ENCODE results near the gene TTC31.
A peak's percentile ranks its signal among the peaks of the same experiment; 100 is the strongest.

TTC31 gene

DNA sequence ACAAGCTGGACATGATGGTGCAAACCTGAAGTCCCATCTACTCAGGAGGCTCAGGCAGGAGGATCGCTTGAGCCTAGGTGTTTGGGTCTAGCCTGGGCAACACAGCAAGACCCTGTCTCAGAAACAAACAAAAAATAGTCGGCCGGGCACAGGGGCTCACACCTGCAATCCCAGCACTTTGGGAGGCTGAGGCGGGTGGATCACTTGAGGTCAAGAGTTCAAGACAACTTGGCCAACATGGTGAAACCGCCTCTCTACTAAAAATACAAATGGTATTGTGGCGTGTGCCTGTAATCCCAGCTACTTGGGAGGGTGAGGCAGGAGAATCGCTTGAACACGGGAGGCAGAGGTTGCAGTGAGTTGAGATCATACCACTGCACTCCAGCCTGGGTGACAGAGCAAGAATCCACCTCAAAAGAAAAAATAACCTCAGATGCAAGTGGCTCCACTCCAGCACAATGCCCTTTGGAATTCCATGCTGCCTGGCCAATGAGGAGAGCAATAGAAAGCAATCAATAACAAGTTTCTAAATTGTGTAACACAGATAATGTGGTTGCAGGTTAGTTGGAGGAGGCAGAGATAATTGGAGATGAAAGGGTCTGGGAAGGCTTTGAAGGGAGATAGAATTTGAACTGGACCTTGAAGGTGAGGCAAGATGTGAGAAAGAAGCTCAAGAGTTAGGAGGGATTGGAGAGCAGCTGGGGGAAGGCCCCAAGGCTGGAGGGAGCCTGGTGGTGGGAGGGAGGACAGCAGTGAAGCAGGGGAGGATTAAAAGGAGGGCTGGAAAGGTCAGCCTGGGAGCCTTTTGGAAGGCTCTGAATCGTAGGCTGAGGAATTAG is 6.0 kb downstream of the TTC31 start:
- no peak for DNase-seq (ENCODE audit: low read depth)

- no peak for DNase-seq (ENCODE audit: low read depth)
Measured at GRCh38 chr2:74489906-74490305, 7.0 kb downstream of the TTC31 start.

DNA sequence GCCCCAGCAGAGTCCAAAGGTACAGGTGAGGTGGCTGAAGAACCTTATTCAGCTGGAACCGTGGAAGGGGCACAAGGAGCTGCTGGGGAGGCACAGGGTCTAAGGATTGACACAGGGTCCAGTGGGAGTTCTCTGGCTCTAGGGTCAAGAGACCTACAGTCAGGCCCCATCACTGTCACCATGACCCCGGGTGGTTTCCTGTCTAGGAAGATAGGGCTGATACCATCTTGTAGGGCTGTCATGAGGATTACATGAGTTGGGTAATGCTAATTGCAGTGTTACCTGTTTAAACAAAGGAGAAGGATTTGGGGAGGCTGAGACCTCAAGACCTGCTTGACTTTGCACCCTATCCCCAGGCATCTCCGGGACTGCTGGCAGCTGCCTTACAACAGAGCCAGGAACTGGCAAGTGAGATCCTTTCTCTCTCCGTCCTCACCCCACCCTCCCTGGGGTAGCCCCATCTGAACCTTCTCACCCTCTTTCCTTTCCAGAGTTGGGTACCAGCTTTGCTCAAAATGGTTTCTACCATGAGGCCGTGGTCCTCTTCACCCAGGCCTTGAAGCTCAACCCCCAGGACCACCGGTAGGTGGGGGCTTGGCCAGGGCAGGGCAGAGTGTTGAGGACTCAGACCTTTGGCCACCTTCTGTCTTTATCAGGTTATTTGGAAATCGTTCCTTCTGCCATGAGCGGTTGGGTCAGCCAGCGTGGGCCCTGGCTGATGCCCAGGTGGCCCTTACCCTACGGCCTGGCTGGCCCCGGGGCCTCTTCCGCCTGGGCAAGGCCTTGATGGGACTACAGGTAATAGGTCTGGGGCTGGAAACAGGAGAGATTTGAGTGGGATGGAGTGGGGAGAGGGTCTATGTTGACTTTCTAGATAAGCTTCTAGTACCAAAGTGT is 9.0 kb downstream of the TTC31 start:
- no peak for DNase-seq (ENCODE audit: low read depth)

- DNase-seq (ENCODE audit: low read depth): no peak
Measured at GRCh38 chr2:74493546-74493945, 10.7 kb downstream of the TTC31 start.

- DNase-seq (ENCODE audit: low read depth): no peak
Measured at GRCh38 chr2:74495440-74495839, 12.6 kb downstream of the TTC31 start.

GRCh38 chr2:74496997-74497776 is 14.3 kb downstream of the TTC31 start:
- DNase-seq (ENCODE audit: low read depth): no peak

DNA sequence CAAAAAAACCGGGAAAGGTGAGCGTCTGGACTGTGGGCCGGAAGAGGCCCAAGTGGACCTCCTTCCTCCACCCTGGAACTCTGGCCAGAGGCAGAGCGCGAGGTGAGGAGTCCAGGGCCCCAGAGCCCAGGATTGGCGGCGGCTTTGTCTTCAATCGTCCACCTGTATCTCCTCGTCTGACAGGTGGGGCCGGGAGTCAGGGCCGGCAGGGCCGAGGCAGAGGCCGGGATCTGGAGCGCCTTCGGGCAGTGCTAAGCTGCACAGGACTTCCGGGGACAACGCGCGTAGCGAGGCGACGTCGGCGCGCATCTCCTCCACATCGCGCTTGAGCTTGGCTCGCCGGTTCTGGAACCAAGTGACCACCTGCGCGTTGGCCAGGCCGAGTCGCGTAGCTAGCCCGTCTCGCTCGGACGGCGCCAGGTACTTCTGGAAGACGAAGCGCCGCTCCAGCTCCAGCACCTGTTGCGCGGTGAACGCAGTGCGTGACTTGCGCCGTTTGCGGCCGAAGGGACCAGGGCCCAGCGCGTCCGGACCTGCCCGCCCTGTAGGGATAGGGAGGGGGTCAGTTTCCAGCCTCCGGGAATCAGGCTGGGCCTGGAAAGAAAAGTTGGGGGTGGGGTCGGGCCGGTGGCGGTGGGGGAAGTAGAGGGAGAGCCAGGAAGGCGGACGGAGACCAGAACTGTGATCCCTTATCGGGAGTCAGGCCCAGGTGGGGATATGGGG is 15.1 kb downstream of the TTC31 start:
- DNase-seq (ENCODE audit: low read depth): no peak

- no peak for DNase-seq (ENCODE audit: low read depth)
Measured at GRCh38 chr2:74498500-74499266, 15.8 kb downstream of the TTC31 start.

DNA sequence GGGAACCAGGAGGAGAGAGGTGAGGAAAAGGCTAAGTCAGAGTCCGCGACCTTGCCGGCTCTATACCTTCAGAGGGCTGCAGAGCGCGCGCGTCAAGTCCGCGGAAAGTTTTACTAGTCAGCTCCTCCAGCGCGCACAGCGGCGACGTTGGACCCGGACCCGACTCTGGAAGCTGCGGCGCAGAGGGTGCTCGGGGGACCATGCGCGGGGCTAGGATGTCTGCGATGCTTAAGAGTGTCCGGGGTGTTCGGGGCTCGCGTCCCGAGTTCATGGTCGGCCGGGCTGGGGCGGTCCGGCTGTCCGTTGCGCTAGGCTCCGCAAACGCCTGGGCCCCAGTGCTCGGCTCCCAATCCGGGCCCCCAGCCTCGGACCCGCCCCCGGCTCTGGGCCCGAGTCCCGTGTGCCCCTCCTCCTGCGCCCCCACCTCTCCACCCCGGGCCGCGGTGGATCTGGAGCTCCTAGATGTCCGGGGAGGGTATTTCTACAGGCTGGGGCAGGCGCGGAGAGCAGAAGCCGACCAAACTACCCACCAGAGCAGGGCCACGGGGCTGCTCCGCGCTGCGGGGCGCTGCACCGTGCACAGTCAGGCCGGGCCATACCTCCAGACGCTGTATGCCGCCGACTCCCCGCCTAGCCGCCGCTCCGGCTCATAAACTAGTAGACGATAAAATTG is 16.5 kb downstream of the TTC31 start, which contains the start of gene LBX2:
LBX2 (minus strand) TSS at position 337 of the 673 bp plus-strand sequence; CDS start at position 271, 66 bp downstream.
- no peak for DNase-seq (ENCODE audit: low read depth)

GRCh38 chr2:74499940-74500577 is 17.2 kb downstream of the TTC31 start:
- no peak for DNase-seq (ENCODE audit: low read depth)

DNA sequence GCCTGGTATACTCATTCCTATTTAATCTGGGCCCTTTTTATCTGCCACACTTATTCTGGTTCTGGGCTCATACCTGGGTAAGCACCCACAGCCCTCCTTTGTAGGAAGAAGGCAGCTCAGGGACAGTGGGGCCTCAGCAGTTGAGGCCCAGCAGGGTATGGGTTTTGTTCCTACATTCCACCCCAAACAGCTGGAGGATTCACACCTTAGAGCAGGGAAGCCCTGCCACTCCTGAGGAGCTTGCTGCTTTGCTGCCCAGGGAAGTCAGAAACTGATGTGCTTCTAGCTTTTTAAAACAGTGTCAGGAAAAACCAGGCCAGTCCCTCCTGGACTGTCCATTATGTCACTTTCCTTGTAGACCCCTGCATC is 17.7 kb downstream of the TTC31 start:
- no peak for DNase-seq (ENCODE audit: low read depth)

DNA sequence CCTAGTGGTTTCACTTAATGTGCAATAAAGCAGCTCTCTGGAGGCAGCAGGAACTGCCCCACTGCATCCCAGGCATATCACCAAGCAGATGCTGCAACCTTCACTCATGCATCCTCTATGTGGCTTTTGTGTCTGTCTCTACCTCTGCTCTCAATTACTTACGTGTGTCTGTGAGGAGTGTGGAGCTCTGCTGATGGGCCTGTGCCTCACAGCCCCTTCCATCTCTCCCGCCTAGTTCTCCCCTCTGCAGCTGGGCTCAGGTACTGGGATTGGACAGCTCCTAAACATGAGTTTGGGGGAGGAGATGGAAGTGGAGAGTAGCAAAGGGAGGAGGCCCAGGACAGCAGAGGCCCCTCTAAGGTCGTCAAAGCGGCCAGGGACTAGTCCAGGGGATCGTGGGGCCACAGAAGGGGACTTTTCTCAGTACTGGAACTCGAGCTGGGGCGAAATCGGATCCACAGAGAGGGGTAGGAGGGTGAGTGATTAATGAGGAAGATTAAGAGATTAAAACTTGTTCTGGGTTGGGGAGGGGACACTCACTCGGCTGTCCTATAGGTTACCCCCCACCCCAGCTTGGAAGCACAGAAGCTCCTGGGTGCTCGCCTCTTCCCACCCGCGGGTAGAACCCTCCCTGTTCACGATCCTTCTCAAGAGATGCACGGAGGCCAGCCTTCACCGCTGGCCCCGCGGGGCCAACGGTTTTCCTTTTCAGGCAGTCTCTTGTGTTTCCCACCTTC is 18.6 kb downstream of the TTC31 start:
- no peak for DNase-seq (ENCODE audit: low read depth)

DNA sequence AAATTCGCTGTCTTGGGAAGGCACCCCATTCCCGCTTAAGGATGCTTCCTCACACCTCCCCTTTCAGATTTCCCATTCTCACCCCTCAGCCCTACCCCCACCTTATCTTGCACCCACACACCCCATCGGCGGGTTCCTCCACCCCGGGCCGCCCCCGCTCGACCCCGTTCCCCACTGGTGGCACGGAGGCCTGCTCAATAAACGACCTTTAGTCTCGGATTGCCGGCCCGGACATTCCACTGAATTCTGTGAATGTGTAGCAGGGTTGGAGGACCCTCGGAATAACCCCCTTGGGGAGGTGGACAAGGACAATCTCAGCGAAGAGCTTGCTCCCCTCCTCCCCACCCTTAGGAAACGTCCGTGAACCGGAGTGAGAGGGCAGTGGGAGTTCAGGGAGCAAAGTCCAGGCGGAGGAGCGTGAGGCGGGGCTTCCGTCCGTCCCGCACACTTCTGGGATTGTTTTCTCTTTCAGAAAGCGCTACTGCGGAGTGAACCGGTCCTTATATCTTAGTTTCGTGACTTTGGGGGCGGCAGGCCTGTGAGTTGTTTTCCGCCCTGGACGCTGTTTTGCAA is 19.4 kb downstream of the TTC31 start:
- no peak for DNase-seq (ENCODE audit: low read depth)

GRCh38 chr2:74502720-74503505 is 20.0 kb downstream of the TTC31 start:
- DNase-seq (ENCODE audit: low read depth): peak; percentile 50

- no peak for DNase-seq (ENCODE audit: low read depth)
Measured at GRCh38 chr2:74503506-74504475, 20.9 kb downstream of the TTC31 start.

GRCh38 chr2:74504591-74504990 is 21.7 kb downstream of the TTC31 start:
- no peak for DNase-seq (ENCODE audit: low read depth)
